ENCODE results near the gene CLMN. TPM values are rescaled to one million over a fixed set of nuclear protein-coding genes. Genes with fewer than 3 reads are reported as not detected.
A peak's percentile ranks its signal among the peaks of the same experiment; 100 is the strongest.

The CLMN gene
- total RNA-seq, 1 experiment from 2014 or later, result 111 TPM

DNA sequence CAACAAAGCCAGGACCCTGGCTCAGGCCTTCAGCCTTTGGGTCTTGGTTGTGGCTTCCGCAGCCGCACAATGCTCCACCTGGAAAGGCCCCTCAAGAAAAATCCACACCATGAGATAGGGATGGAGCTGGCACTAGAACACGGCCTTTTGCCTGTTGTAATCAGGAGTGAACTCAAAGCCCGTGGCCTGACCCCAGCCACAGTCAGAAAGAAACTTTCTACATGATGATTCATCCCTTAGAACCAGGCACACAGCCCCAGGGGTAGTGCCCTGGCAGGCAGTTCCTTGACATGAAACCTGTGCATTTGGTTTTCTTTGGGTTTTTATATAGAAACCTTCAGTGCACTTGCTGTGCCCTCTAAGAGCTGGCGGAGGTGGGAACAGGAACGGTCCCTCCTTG is 5.1 kb downstream of the CLMN start:
- peak overlapping the region; percentile 97 for H3K27ac Mint-ChIP-seq (ENCODE audit: unreplicated experiment)

DNA sequence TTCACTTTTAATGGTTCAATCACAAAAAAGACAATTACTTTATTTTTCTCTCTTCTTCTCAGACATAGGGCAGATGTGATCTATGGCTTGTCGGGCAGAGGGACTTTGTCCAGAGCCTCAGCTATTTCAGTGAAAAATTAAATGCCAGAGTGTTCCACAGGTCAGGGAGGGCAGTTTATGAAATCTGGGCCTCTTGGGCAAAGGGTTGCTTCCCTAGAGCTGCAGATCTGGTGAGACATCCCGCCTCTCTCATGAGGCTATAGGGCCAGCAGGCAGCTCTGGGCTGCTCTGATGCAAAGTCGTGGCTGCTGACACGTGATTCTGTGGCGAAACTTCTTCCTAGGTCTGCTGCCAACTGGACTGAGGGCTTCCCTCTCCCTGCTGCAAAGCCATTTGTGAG is 6.0 kb downstream of the CLMN start:
- peaks cover 84% of the 10 kb centered on the region for H3K4me1 Mint-ChIP-seq (ENCODE audit: low read depth, unreplicated experiment)
- H3K36me3 Mint-ChIP-seq (ENCODE audit: insufficient read depth, unreplicated experiment), result peaks cover 50% of the 10 kb centered on the region
- TF ChIP-seq, protein P1, sequence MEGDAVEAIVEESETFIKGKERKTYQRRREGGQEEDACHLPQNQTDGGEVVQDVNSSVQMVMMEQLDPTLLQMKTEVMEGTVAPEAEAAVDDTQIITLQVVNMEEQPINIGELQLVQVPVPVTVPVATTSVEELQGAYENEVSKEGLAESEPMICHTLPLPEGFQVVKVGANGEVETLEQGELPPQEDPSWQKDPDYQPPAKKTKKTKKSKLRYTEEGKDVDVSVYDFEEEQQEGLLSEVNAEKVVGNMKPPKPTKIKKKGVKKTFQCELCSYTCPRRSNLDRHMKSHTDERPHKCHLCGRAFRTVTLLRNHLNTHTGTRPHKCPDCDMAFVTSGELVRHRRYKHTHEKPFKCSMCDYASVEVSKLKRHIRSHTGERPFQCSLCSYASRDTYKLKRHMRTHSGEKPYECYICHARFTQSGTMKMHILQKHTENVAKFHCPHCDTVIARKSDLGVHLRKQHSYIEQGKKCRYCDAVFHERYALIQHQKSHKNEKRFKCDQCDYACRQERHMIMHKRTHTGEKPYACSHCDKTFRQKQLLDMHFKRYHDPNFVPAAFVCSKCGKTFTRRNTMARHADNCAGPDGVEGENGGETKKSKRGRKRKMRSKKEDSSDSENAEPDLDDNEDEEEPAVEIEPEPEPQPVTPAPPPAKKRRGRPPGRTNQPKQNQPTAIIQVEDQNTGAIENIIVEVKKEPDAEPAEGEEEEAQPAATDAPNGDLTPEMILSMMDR (IDR thresholded peaks at IDR 0.05; ENCODE audit: unreplicated experiment), result no peak
- CTCF ChIA-PET, result interaction anchor here (1.0 kb wide), 1 partner anchor 66 kb away, joined by 3 read pairs; no protein-coding TSS in a partner anchor
- peak overlapping the region; percentile 97 for H3K27ac Mint-ChIP-seq (ENCODE audit: unreplicated experiment)
- no TSS peak for BruUV-seq (replicated peaks)
- no peaks in the 10 kb centered on the region for H3K27me3 Mint-ChIP-seq (ENCODE audit: unreplicated experiment)
- H3K4me3 Mint-ChIP-seq (ENCODE audit: low read depth, unreplicated experiment), result peak overlapping the region; percentile 61
- no peaks in the 10 kb centered on the region for H3K9me3 Mint-ChIP-seq (ENCODE audit: low read depth, unreplicated experiment)
- DNase-seq, result peak; percentile 56
- intact Hi-C loops (cut with micrococcal nuclease; ENCODE audit: unreplicated experiment), result loop anchor here (10.0 kb wide), 1 partner anchor 119 kb away; no protein-coding TSS in a partner anchor

More for the DNA sequence above, 5.1 kb downstream of the CLMN start:
- Mint-ChIP-seq H3K36me3 (ENCODE audit: insufficient read depth, unreplicated experiment) (peaks cover 59% of the 10 kb centered on the region), H3K4me1 (ENCODE audit: low read depth, unreplicated experiment) (peaks cover 84% of the 10 kb centered on the region), H3K27me3 (ENCODE audit: unreplicated experiment) (no peaks in the 10 kb centered on the region), H3K9me3 (ENCODE audit: low read depth, unreplicated experiment) (no peaks in the 10 kb centered on the region), H3K4me3 (ENCODE audit: low read depth, unreplicated experiment) (peak overlapping the region; percentile 61)
- peak; percentile 72 for DNase-seq
- BruUV-seq (replicated peaks), result no TSS peak
- CTCF ChIA-PET, result interaction anchor here (1.0 kb wide), 1 partner anchor 49 kb away, joined by 5 read pairs; no protein-coding TSS in a partner anchor
- TF ChIP-seq, protein P1 (IDR thresholded peaks at IDR 0.05; ENCODE audit: unreplicated experiment), result no peak
- intact Hi-C loops (cut with micrococcal nuclease; ENCODE audit: unreplicated experiment), result loop anchor here (5.0 to 10.0 kb wide), 2 partner anchors 67 to 120 kb away; no protein-coding TSS in a partner anchor

DNA sequence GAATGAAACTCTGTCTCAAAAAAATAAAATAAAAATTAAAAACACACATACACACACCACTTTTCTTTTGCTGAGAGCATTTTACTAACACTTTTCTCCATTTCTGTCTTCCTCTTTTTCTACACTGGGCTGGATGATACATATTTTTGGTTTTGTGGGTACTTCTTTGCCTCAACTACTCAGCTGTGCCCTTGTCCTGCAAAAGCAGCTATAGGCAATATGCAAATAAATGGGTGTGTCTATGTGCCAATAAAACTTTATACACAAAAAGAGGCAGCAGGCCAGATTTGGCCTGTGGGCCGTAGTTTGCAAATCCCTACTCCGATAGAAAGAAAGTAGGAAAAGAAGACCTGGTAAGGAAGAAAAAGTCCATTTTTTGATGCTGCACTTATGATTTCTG is 6.5 kb downstream of the CLMN start:
- intact Hi-C loops (cut with micrococcal nuclease; ENCODE audit: unreplicated experiment), result loop anchor here (10.0 kb wide), 1 partner anchor 118 kb away; no protein-coding TSS in a partner anchor
- H3K27me3 Mint-ChIP-seq (ENCODE audit: unreplicated experiment), result no peaks in the 10 kb centered on the region
- TF ChIP-seq, protein P1 (IDR thresholded peaks at IDR 0.05; ENCODE audit: unreplicated experiment), result no peak
- H3K27ac Mint-ChIP-seq (ENCODE audit: unreplicated experiment), result peak overlapping the region; percentile 2
- H3K4me1 Mint-ChIP-seq (ENCODE audit: low read depth, unreplicated experiment), result peaks cover 86% of the 10 kb centered on the region
- H3K36me3 Mint-ChIP-seq (ENCODE audit: insufficient read depth, unreplicated experiment), result peaks cover 49% of the 10 kb centered on the region
- no TSS peak for BruUV-seq (replicated peaks)
- H3K9me3 Mint-ChIP-seq (ENCODE audit: low read depth, unreplicated experiment), result no peaks in the 10 kb centered on the region
- CTCF ChIA-PET, result interaction anchor here (1.0 kb wide), 1 partner anchor 65 kb away, joined by 3 read pairs; no protein-coding TSS in a partner anchor
- no peak for DNase-seq
- no peak overlapping the region for H3K4me3 Mint-ChIP-seq (ENCODE audit: low read depth, unreplicated experiment)

DNA sequence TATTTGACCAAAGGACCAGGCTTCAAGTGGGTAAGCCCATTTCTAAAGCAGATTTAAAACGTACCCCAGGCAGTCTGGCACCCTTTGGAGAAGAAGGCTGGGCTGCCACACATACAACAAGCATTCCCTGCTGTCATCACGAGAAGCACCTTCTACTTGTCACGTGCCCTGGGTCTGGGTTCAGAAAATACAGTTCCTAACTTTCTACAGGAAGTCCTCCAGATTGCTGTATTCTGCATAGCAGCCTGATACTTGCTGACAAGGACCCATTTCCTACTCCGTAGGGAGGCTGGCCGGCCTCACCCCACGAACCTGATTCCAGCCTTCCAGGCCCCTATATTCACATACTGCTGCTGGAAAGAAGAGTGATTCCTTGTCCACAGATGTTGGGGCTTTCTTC is 7.4 kb downstream of the CLMN start:
- Mint-ChIP-seq H3K27me3 (ENCODE audit: unreplicated experiment) (no peaks in the 10 kb centered on the region), H3K9me3 (ENCODE audit: low read depth, unreplicated experiment) (no peaks in the 10 kb centered on the region), H3K4me3 (ENCODE audit: low read depth, unreplicated experiment) (no peak overlapping the region), H3K27ac (ENCODE audit: unreplicated experiment) (no peak overlapping the region), H3K36me3 (ENCODE audit: insufficient read depth, unreplicated experiment) (peaks cover 40% of the 10 kb centered on the region), H3K4me1 (ENCODE audit: low read depth, unreplicated experiment) (peaks cover 86% of the 10 kb centered on the region)
- intact Hi-C loops (cut with micrococcal nuclease; ENCODE audit: unreplicated experiment), result loop anchor here (10.0 kb wide), 1 partner anchor 118 kb away; no protein-coding TSS in a partner anchor
- BruUV-seq (replicated peaks), result no TSS peak
- TF ChIP-seq, protein P1 (IDR thresholded peaks at IDR 0.05; ENCODE audit: unreplicated experiment), result no peak
- no peak for DNase-seq
- CTCF ChIA-PET, result no interaction called here

Measured in Calu3 (cell line).